ENCODE measurements around the gene TNFRSF13B. TPM values are rescaled to one million over a fixed set of nuclear protein-coding genes. Genes with fewer than 3 reads are reported as not detected.

Gene TNFRSF13B
- total RNA-seq, 1 experiment from 2014 or later = not detected

DNA sequence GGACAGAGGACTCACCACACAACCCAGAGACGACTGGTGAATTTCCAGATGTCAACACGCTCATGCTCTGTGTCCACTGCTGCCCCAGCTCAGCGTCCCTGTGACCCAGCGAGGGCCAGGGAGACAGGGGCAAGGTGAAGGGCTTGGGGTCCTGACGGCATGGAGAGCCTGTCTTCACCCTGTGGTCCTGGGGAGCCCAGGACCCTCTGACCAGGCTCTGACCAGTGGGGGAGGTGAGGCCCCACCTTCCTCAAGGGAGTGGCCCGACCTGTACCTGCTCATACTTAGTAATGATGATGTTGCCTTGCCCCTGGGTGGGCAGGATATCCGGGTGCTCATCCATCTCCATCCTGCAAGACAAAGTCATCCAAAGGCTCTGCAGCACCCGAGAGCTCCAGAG, 39.8 kb downstream of the TNFRSF13B start:
- Histone ChIP-seq H3K4me1 (ENCODE audit: low read length) (no peaks in the 10 kb centered on the region), H3K9me2 (replicated peaks; ENCODE audit: insufficient read depth, low read length) (no peaks in the 10 kb centered on the region), H4K20me1 (ENCODE audit: insufficient read depth, low read depth, low read length) (peaks cover 4% of the 10 kb centered on the region; the same call in 1 of the 2 replicates), H3K36me3 (ENCODE audit: insufficient read depth, low read length) (no peaks in the 10 kb centered on the region), H3K4me3 (ENCODE audit: low read length) (no peak overlapping the region), H3K27me3 (ENCODE audit: low read length) (no peaks in the 10 kb centered on the region), H2AFZ (ENCODE audit: low read length) (no peak overlapping the region), H3K27ac (ENCODE audit: low read length) (no peak overlapping the region), H3K9ac (ENCODE audit: low read length) (no peak overlapping the region), H3K9me3 (ENCODE audit: low read length) (no peaks in the 10 kb centered on the region), H3K79me2 (ENCODE audit: low read length) (no peaks in the 10 kb centered on the region), H3K4me2 (ENCODE audit: low read depth, low read length, poor library complexity, severe bottlenecking) (no peak overlapping the region)
- no peak for DNase-seq

DNA sequence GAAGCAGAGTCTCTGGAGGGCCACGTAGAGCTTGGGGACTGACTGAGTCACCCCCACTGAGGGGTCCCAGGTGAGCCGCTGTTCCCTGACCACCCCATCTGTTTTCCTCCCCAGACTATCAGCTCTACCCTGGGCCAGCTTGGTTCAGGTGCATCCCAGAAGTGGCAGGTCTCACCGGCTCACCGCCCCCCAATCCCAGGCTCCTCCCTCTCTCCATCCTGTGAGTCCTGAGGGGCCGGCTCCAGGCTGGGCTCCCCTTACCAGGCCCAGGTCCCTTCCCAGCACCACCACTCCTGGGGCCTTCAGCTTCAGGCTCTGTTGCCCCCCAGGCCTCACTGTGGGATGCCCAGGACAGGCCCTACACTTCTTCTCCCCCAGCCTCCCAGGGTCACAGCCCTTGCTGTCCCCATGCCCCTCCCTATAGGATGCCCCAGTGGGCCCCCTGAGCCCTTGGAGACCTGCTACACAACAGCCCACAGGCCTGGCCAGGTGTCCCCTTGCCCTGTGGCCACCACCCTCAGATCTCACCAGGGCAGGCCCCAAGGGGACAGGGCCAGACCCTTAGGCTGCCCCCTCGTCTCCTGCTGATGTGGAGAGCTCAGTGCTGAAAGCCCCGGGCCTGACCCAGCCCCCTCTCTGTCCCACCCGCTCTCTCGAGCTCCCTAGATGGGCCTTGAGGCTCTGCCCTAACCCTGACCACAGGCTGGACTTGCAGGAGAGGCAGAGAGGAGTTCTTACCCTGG, 40.4 kb downstream of the TNFRSF13B start:
- Histone ChIP-seq H3K4me3 (ENCODE audit: low read length) (no peak overlapping the region), H3K9me3 (ENCODE audit: low read length) (no peaks in the 10 kb centered on the region), H4K20me1 (ENCODE audit: insufficient read depth, low read depth, low read length) (peaks cover 4% of the 10 kb centered on the region; the same call in 1 of the 2 replicates), H3K4me1 (ENCODE audit: low read length) (no peaks in the 10 kb centered on the region), H3K27me3 (ENCODE audit: low read length) (no peaks in the 10 kb centered on the region), H2AFZ (ENCODE audit: low read length) (no peak overlapping the region), H3K9me2 (replicated peaks; ENCODE audit: insufficient read depth, low read length) (no peaks in the 10 kb centered on the region), H3K4me2 (ENCODE audit: low read depth, low read length, poor library complexity, severe bottlenecking) (no peak overlapping the region), H3K27ac (ENCODE audit: low read length) (no peak overlapping the region), H3K9ac (ENCODE audit: low read length) (no peak overlapping the region), H3K79me2 (ENCODE audit: low read length) (no peaks in the 10 kb centered on the region), H3K36me3 (ENCODE audit: insufficient read depth, low read length) (no peaks in the 10 kb centered on the region)
- no peak for DNase-seq

DNA sequence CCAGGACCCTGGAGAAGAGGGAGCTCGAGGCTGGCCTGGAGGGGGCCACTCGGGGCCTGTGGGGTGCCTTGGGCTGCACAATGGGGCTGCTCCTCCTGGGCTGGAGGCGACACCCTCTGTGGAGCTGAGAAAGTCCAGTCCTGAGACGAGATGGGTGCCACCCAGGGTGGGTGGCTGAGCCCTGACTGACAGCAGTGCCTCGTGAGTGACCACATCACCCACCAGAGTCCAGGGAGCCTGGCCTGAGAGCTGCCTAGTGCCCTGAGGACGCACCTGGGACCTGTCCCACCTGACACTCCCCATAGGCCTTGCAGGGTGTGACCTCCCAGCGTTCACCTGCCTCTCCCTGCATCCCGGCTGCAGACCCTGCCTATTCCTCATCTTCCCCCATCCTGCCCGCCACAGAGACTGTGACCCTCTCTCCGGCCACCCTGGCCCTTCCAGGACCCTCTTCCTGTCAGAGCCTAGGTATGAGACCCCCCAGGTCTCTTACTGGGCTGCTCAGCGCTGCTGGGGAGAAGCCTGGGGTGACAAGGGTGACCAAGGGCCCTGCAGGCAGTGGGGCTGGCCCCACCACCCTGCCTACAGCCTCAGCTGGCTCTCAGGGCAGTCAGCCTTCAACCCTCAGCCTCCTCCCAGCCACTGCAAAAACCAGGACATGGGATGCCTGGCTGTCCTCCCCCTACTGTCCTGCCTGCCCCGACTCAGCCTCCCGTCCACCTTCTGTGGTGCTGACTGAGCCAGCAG, 41.2 kb downstream of the TNFRSF13B start:
- no peak overlapping the region for H3K4me3 ChIP-seq (ENCODE audit: low read length)
- H3K4me1 ChIP-seq (ENCODE audit: low read length) = no peaks in the 10 kb centered on the region
- H3K79me2 ChIP-seq (ENCODE audit: low read length) = no peaks in the 10 kb centered on the region
- H3K36me3 ChIP-seq (ENCODE audit: insufficient read depth, low read length) = no peaks in the 10 kb centered on the region
- no peak overlapping the region for H2AFZ ChIP-seq (ENCODE audit: low read length)
- no peak for DNase-seq
- peaks cover 4% of the 10 kb centered on the region; the same call in 1 of the 2 replicates for H4K20me1 ChIP-seq (ENCODE audit: insufficient read depth, low read depth, low read length)
- H3K27ac ChIP-seq (ENCODE audit: low read length) = no peak overlapping the region
- H3K4me2 ChIP-seq (ENCODE audit: low read depth, low read length, poor library complexity, severe bottlenecking) = no peak overlapping the region
- H3K9me2 ChIP-seq (replicated peaks; ENCODE audit: insufficient read depth, low read length) = no peaks in the 10 kb centered on the region
- no peaks in the 10 kb centered on the region for H3K27me3 ChIP-seq (ENCODE audit: low read length)
- H3K9ac ChIP-seq (ENCODE audit: low read length) = no peak overlapping the region
- H3K9me3 ChIP-seq (ENCODE audit: low read length) = no peaks in the 10 kb centered on the region

DNA sequence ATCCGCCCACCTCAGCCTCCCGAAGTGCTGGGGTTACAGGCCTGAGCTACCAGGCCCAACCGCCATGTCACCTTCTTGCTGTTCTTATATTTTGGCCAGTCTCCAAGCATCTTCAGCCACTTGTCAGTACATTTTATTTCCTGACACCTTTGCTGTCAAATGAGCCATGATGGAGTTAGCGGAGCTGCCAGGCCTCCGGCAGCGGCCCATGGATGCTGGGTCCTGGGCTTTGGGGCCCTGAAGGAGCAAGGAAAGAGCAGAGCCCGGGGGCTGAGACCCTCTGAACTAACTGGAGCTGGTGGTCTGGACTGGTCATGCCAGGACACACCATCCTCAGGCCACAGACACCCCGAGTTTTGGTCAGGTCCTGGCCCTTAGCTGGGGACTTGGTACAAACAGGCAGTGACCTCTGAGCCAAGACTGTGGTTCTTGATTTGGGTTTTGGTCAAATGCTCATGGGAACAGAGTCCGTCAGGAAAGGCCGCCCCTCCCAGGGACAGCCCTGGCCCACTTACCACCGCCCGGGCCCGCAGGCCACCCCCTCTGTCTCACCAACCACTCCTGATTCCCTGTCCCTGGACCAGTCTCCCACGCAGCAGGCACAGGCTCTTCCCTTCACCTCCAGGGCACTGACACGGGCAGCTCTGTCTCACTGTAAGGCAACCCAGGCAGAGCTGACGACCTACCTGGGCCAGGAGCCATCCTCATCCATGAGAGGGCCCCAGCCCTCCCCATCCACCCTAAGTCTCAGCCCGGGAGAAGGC, 42.0 kb downstream of the TNFRSF13B start:
- H3K4me2 ChIP-seq (ENCODE audit: low read depth, low read length, poor library complexity, severe bottlenecking) = no peak overlapping the region
- no peak overlapping the region for H3K9ac ChIP-seq (ENCODE audit: low read length)

DNA sequence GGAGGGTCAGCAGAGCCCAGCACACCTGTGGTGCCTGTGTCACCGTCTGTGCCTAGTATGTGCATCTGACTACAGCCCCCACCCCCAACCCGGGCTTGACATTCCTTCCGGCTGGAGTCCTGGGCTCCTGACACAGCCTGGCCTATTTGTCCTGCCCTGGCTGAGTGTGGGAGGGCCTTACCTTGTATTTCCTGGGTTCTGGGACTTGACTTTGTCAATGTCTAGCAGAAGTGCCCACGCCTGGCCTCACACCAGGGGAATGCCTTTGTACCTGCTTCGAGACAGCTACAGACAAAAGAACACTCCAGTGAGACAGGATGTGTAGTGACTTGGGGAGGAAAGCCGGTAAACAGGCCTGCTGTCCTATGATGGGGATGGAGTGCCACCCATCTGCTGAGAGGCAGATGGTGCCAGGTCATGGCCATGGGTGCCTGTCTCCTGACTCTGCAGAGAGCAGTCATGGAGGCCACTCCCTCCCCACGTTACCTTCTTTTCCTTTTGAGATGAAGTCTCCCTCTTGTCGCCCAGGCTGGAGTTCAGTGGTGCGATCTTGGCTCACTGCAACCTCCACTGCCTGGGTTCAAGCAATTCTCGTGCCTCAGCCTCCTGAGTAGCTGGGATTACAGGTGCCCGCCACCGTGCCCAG, 42.8 kb downstream of the TNFRSF13B start:
- no peaks in the 10 kb centered on the region for H3K9me2 ChIP-seq (replicated peaks; ENCODE audit: insufficient read depth, low read length)

More for the DNA sequence above, 42.0 kb downstream of the TNFRSF13B start:
- no peaks in the 10 kb centered on the region for H3K79me2 ChIP-seq (ENCODE audit: low read length)
- H3K4me3 ChIP-seq (ENCODE audit: low read length) = no peak overlapping the region
- no peaks in the 10 kb centered on the region for H3K9me3 ChIP-seq (ENCODE audit: low read length)
- no peaks in the 10 kb centered on the region for H3K4me1 ChIP-seq (ENCODE audit: low read length)
- no peak overlapping the region for H2AFZ ChIP-seq (ENCODE audit: low read length)
- no peak for DNase-seq
- no peak overlapping the region for H3K27ac ChIP-seq (ENCODE audit: low read length)
- H3K36me3 ChIP-seq (ENCODE audit: insufficient read depth, low read length) = no peaks in the 10 kb centered on the region
- H4K20me1 ChIP-seq (ENCODE audit: insufficient read depth, low read depth, low read length) = peaks cover 4% of the 10 kb centered on the region; the same call in 1 of the 2 replicates
- no peaks in the 10 kb centered on the region for H3K27me3 ChIP-seq (ENCODE audit: low read length)
- no peaks in the 10 kb centered on the region for H3K9me2 ChIP-seq (replicated peaks; ENCODE audit: insufficient read depth, low read length)

DNA sequence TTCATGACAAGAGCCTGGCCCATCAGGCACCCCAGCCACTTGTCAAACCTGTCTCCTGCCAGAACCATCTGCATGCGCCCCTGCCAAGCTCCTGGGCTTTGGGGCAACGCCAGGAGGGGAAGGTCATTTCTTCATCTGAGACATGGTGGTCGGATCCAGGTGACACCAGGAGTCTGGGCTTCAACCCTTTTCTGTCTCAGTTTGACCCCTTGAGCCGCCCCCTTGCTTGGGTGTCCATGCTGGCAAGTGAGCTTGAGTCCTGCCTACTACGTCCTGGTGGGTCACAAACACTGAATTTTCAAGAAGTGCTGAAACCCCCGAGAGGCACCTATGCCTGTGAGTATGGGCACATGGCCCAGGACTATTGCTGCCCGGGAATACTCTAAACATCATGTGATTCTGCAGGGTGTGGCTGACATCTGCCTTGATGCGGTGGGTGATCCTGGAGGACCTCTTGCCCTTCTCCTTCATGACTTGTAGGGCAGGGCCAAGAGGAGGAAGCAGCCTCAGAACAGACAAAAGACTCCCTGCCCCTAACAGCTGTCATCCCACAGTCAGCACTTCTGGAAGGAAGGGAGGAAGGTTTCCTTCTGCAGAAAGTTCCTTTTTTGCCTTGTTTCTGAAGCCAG, 43.4 kb downstream of the TNFRSF13B start:
- Histone ChIP-seq H3K4me2 (ENCODE audit: low read depth, low read length, poor library complexity, severe bottlenecking) (no peak overlapping the region), H4K20me1 (ENCODE audit: insufficient read depth, low read depth, low read length) (peaks cover 4% of the 10 kb centered on the region; the same call in 1 of the 2 replicates), H3K79me2 (ENCODE audit: low read length) (no peaks in the 10 kb centered on the region), H3K9me2 (replicated peaks; ENCODE audit: insufficient read depth, low read length) (no peaks in the 10 kb centered on the region), H3K27me3 (ENCODE audit: low read length) (no peaks in the 10 kb centered on the region), H3K36me3 (ENCODE audit: insufficient read depth, low read length) (no peaks in the 10 kb centered on the region), H3K4me1 (ENCODE audit: low read length) (no peaks in the 10 kb centered on the region), H3K9me3 (ENCODE audit: low read length) (no peaks in the 10 kb centered on the region), H3K27ac (ENCODE audit: low read length) (no peak overlapping the region), H3K4me3 (ENCODE audit: low read length) (no peak overlapping the region), H2AFZ (ENCODE audit: low read length) (no peak overlapping the region), H3K9ac (ENCODE audit: low read length) (no peak overlapping the region)
- no peak for DNase-seq

More for the DNA sequence above, 42.8 kb downstream of the TNFRSF13B start:
- no peaks in the 10 kb centered on the region for H3K4me1 ChIP-seq (ENCODE audit: low read length)
- no peak overlapping the region for H2AFZ ChIP-seq (ENCODE audit: low read length)
- no peaks in the 10 kb centered on the region for H3K27me3 ChIP-seq (ENCODE audit: low read length)
- H3K27ac ChIP-seq (ENCODE audit: low read length) = no peak overlapping the region
- no peaks in the 10 kb centered on the region for H3K79me2 ChIP-seq (ENCODE audit: low read length)
- peaks cover 4% of the 10 kb centered on the region; the same call in 1 of the 2 replicates for H4K20me1 ChIP-seq (ENCODE audit: insufficient read depth, low read depth, low read length)
- H3K4me2 ChIP-seq (ENCODE audit: low read depth, low read length, poor library complexity, severe bottlenecking) = no peak overlapping the region
- DNase-seq = no peak
- H3K9me3 ChIP-seq (ENCODE audit: low read length) = no peaks in the 10 kb centered on the region
- H3K4me3 ChIP-seq (ENCODE audit: low read length) = no peak overlapping the region
- H3K36me3 ChIP-seq (ENCODE audit: insufficient read depth, low read length) = no peaks in the 10 kb centered on the region
- H3K9ac ChIP-seq (ENCODE audit: low read length) = no peak overlapping the region

DNA sequence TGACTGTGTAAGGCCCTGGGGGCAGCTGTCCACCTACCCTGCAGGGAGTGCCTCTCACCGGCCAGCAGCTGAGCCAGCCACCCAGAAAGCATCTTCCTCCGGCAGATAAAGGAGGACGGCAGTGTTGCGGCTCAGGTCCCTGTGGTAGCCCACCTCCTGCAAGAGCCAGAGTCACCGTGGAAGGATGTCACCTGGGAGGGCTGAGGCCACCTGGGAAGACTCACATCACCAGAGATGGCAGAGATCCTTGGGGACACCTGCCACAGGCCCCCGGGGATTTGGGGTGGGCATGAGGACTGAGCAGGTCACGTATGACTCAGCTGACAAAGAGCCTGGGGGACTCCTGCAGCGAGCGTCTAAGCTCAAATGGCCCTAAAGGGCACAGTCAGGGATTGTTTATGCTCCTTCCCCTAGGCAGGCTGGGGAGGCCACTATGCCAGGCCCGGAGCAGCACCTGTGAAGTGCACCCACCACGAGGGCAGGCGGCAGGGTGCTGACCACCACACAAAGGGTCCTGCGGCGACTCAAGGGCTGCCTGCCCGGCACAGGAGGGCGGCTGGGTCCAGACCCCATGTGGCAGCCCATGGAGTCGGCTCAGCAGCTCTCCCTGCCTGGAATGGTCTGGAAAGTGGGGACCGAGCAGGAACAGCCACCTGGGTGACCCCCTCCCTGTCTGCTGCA, 44.1 kb downstream of the TNFRSF13B start:
- Histone ChIP-seq H3K9ac (ENCODE audit: low read length) (no peak overlapping the region), H3K4me2 (ENCODE audit: low read depth, low read length, poor library complexity, severe bottlenecking) (no peak overlapping the region), H3K9me3 (ENCODE audit: low read length) (no peaks in the 10 kb centered on the region), H3K79me2 (ENCODE audit: low read length) (no peaks in the 10 kb centered on the region), H2AFZ (ENCODE audit: low read length) (no peak overlapping the region), H3K9me2 (replicated peaks; ENCODE audit: insufficient read depth, low read length) (no peaks in the 10 kb centered on the region), H3K36me3 (ENCODE audit: insufficient read depth, low read length) (no peaks in the 10 kb centered on the region), H3K27ac (ENCODE audit: low read length) (no peak overlapping the region), H3K4me1 (ENCODE audit: low read length) (no peaks in the 10 kb centered on the region), H3K4me3 (ENCODE audit: low read length) (no peak overlapping the region), H3K27me3 (ENCODE audit: low read length) (no peaks in the 10 kb centered on the region), H4K20me1 (ENCODE audit: insufficient read depth, low read depth, low read length) (peaks cover 4% of the 10 kb centered on the region; the same call in 1 of the 2 replicates)
- DNase-seq = no peak

All from Karpas-422 (cell line).